Neural cell (in vitro differentiated cells): ENCODE measurements around the gene SKIC2. TPM values are rescaled to one million over a fixed set of nuclear protein-coding genes. Genes with fewer than 3 reads are reported as not detected.
"Not testable (repeated sequence)": the region's sequence is repeated elsewhere in the genome, so short reads cannot be mapped to it uniquely, and the experiment has no call there.

Experiments
- H2AFZ ChIP-seq: fragments of 200-600, 300-800 bp; sonication (generic), shearing (Covaris generic); 2 replicates; pipeline ENCODE4 v1.6.0; 2014; ENCODE audit warnings: low read depth, mild to moderate bottlenecking, antibody characterized with exemption, low read length, moderate library complexity
- H3F3A ChIP-seq: fragments of 200-600 bp; shearing (Covaris generic); 2 replicates; pipeline ENCODE4 v1.6.1; 2016; ENCODE audit warnings: mild to moderate bottlenecking, moderate library complexity, mixed read lengths, antibody characterized with exemption, low read length; ENCODE audit not compliant: insufficient read depth, poor library complexity, severe bottlenecking
- H3K27ac ChIP-seq: fragments of 200-600, 300-800 bp; sonication (generic), shearing (Covaris generic); 2 replicates; pipeline ENCODE4 v1.5.1; 2014; ENCODE audit warnings: mild to moderate bottlenecking, low read length, moderate library complexity
- H3K27me3 ChIP-seq: fragments of 300-800, 200-600 bp; sonication (generic), shearing (Covaris generic); 2 replicates; pipeline ENCODE4 v1.6.0; 2014; ENCODE audit warnings: mild to moderate bottlenecking, low read depth, low read length, moderate library complexity; ENCODE audit not compliant: insufficient read depth
- H3K36me3 ChIP-seq: fragments of 300-800, 200-600 bp; sonication (generic), shearing (Covaris generic); 2 replicates; pipeline ENCODE4 v1.5.1; 2014; ENCODE audit warnings: mild to moderate bottlenecking, antibody characterized with exemption, low read length, moderate library complexity; ENCODE audit not compliant: insufficient read depth
- H3K4me2 ChIP-seq: fragments of 300-800, 200-600 bp; sonication (generic), shearing (Covaris generic); 2 replicates; pipeline ENCODE4 v1.6.0; 2014; ENCODE audit warnings: mild to moderate bottlenecking, low read length
- H3K4me3 ChIP-seq: fragments of 300-800, 200-600 bp; sonication (generic), shearing (Covaris generic); 2 replicates; pipeline ENCODE4 v1.5.1; 2014; ENCODE audit warnings: mild to moderate bottlenecking, low read length, moderate library complexity
- H3K79me2 ChIP-seq: fragments of 200-600 bp; shearing (Covaris generic); replicated peaks from 2 replicates; pipeline ENCODE4 v1.6.0; 2014; ENCODE audit warnings: mild to moderate bottlenecking, low read length, moderate library complexity; ENCODE audit not compliant: insufficient read depth
- H3K9ac ChIP-seq: fragments of 300-800, 200-600 bp; sonication (generic), shearing (Covaris generic); 2 replicates; pipeline ENCODE4 v1.6.1; 2016; ENCODE audit warnings: mild to moderate bottlenecking, low read length, mixed read lengths
- H3K9me2 ChIP-seq: fragments of 200-600 bp; shearing (Covaris generic); 2 replicates; pipeline ENCODE4 v1.6.1; 2016; ENCODE audit warnings: mild to moderate bottlenecking, low read length, mixed read lengths; ENCODE audit not compliant: insufficient read depth
- H3K9me3 ChIP-seq: fragments of 200-600, 300-800 bp; sonication (generic), shearing (Covaris generic); 2 replicates; pipeline ENCODE4 v1.6.1; 2016; ENCODE audit warnings: mild to moderate bottlenecking, mixed run types, low read length, moderate library complexity, mixed read lengths
- H4K20me1 ChIP-seq: fragments of 200-600 bp; shearing (Covaris generic); 2 replicates; pipeline ENCODE4 v1.6.1; 2016; ENCODE audit warnings: mild to moderate bottlenecking, mixed run types; ENCODE audit not compliant: insufficient read depth
- CTCF ChIP-seq: fragments of 450-650 bp; IDR thresholded peaks from 2 replicates; pipeline ENCODE4 v1.5.1; 2014; ENCODE audit warnings: antibody characterized with exemption, mild to moderate bottlenecking, moderate library complexity; ENCODE audit not compliant: poor library complexity, severe bottlenecking
- EP300 ChIP-seq: fragments of 450-650 bp; conservative IDR thresholded peaks from 2 replicates; pipeline ENCODE4 v1.6.1; 2014; ENCODE audit warnings: antibody characterized with exemption, mild to moderate bottlenecking, moderate library complexity; ENCODE audit not compliant: poor library complexity, severe bottlenecking
- EZH2 ChIP-seq: fragments of 200-600, 300-800 bp; shearing (Covaris generic), sonication (generic); IDR thresholded peaks from 2 replicates; pipeline ENCODE4 v1.6.1; 2014; ENCODE audit warnings: antibody characterized with exemption, low read length, borderline replicate concordance, mild to moderate bottlenecking; ENCODE audit not compliant: insufficient read depth, poor library complexity, severe bottlenecking
- MXI1 ChIP-seq: fragments of 450-650 bp; conservative IDR thresholded peaks from 2 replicates; pipeline ENCODE4 v1.6.1; 2014; ENCODE audit warnings: antibody characterized with exemption, mild to moderate bottlenecking; ENCODE audit not compliant: poor library complexity, severe bottlenecking
- POLR2AphosphoS5 ChIP-seq: IDR thresholded peaks from 2 replicates; pipeline ENCODE4 v1.6.1; 2012
- RAD21 ChIP-seq: fragments of 450-650 bp; conservative IDR thresholded peaks from 2 replicates; pipeline ENCODE4 v1.6.1; 2014; ENCODE audit warnings: antibody characterized with exemption, mild to moderate bottlenecking, moderate library complexity
- REST ChIP-seq: IDR thresholded peaks from 2 replicates; pipeline ENCODE4 v1.6.1; 2012; ENCODE audit warnings: borderline replicate concordance
- SMC3 ChIP-seq: fragments of 450-650 bp; conservative IDR thresholded peaks from 2 replicates; pipeline ENCODE4 v1.6.1; 2014; ENCODE audit warnings: antibody characterized with exemption, mild to moderate bottlenecking, moderate library complexity; ENCODE audit not compliant: poor library complexity
- TAF1 ChIP-seq: IDR thresholded peaks from 2 replicates; pipeline ENCODE4 v1.6.1; 2012; ENCODE audit warnings: low read depth
- polyA plus RNA-seq: library from polyadenylated mRNA; depleted of rRNA; stranded (reverse); fragments of >200 nt; gene quantifications from 2 replicates; pipeline ENCODE4 v1.2.3, GENCODE V29; 2014

The SKIC2 gene
- polyA plus RNA-seq, 1 donor from 2014 or later, result 48.2 TPM

- TF ChIP-seq SMC3 (no peak), REST (no peak), MXI1 (no peak), CTCF (no peak), TAF1 (no peak), POLR2AphosphoS5 (no peak), RAD21 (no peak), EP300 (no peak), EZH2 (no peak)
- H3K9me2 ChIP-seq, result no peaks in the 10 kb centered on the region
- H3K9ac ChIP-seq, result no peak overlapping the region
- no peak overlapping the region for H3K4me2 ChIP-seq
- H3F3A ChIP-seq, result no peaks in the 10 kb centered on the region
- H3K79me2 ChIP-seq, result no peaks in the 10 kb centered on the region
- H3K36me3 ChIP-seq, result no peaks in the 10 kb centered on the region
- no peaks in the 10 kb centered on the region for H3K9me3 ChIP-seq
- no peaks in the 10 kb centered on the region for H3K27me3 ChIP-seq
- H3K4me3 ChIP-seq, result no peak overlapping the region
- no peak overlapping the region for H3K27ac ChIP-seq
- no peak overlapping the region for H2AFZ ChIP-seq
- no peaks in the 10 kb centered on the region for H4K20me1 ChIP-seq
These were observed 20.4 kb downstream of the SKIC2 start for GRCh38 chr6:31979238-31979898.

- not testable (repeated sequence) for H3K9ac ChIP-seq, H3K79me2 ChIP-seq, H3K4me2 ChIP-seq, H3K36me3 ChIP-seq, H3K9me2 ChIP-seq, H2AFZ ChIP-seq, H3K9me3 ChIP-seq, H3F3A ChIP-seq, H3K4me3 ChIP-seq, H3K27ac ChIP-seq, H4K20me1 ChIP-seq, H3K27me3 ChIP-seq
These were observed 21.4 kb downstream of the SKIC2 start for GRCh38 chr6:31980195-31980876.

GRCh38 chr6:31980998-31981397 is 22.0 kb downstream of the SKIC2 start:
- H3K9me2 ChIP-seq, H3F3A ChIP-seq, H4K20me1 ChIP-seq, H3K27me3 ChIP-seq, H3K9ac ChIP-seq, H3K4me3 ChIP-seq, H3K36me3 ChIP-seq, H3K9me3 ChIP-seq, H3K27ac ChIP-seq, H3K4me2 ChIP-seq, H2AFZ ChIP-seq, H3K79me2 ChIP-seq: not testable (repeated sequence)

GRCh38 chr6:31981744-31982143 is 22.8 kb downstream of the SKIC2 start, which contains the start of gene C4A:
TSS of gene C4A (plus strand) at chr6:31982057. CDS start at chr6:31982108, 51 bp downstream.
- H3K9ac ChIP-seq, H3K27me3 ChIP-seq, H3K4me2 ChIP-seq, H3K9me2 ChIP-seq, H3F3A ChIP-seq, H3K27ac ChIP-seq, H2AFZ ChIP-seq, H4K20me1 ChIP-seq, H3K4me3 ChIP-seq, H3K9me3 ChIP-seq, H3K36me3 ChIP-seq, H3K79me2 ChIP-seq: not testable (repeated sequence)

- not testable (repeated sequence) for H3K9me3 ChIP-seq, H3K9me2 ChIP-seq, H3K4me2 ChIP-seq, H3K27me3 ChIP-seq, H3F3A ChIP-seq, H3K79me2 ChIP-seq, H3K9ac ChIP-seq, H3K36me3 ChIP-seq, H3K27ac ChIP-seq, H3K4me3 ChIP-seq, H4K20me1 ChIP-seq, H2AFZ ChIP-seq
These were observed 30.4 kb downstream of the SKIC2 start for GRCh38 chr6:31989363-31989762.
